ENCODE data around the gene ZNF398. TPM values are rescaled to one million over a fixed set of nuclear protein-coding genes. Genes with fewer than 3 reads are reported as not detected.

Gene ZNF398
- total RNA-seq, 1 experiment from 2014 or later, result 62.1 TPM

DNA sequence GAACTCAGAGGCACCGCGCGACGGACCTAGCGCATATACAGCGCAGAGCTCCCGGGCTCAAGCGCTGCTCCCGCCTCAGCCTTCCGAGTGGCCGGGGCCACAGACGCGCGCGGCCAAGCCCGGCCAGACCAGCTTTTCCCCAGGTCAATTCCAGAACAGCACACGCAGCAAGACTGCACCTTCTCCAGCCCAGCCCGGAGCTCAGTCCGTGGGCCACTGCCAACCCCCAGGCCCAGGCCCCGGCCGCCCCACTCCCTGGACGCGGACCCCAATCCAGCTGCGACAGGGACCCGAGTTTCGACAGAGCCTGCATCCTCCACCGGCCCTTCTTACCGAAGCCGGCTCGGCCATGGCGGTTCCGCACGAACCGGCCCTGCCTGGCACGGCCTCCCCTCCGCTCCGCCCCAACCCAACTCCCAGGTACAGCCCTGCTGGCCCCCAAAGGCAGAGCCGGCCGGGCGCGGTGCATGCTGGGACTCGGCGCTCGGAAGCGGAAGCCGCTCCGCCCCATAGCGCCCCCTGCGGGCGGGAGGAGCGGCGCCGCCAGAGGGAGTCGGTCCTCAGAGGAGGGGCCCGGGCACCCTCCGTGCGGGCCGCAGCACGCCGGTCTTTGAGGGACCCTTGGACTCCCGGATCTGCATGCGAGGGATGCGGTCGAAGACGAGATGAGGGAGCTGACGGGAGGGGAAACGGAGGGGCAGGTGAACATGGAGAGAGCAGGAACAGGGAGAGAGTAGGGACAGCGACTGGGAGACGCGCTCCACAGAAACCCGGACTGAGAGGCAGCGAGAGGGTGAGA is 21.2 kb upstream of the ZNF398 start, which contains the start of gene ZNF425:
Gene ZNF425 (minus strand): TSS at position 462 of the 799 bp plus-strand sequence. CDS start 111 bp downstream, at position 351.
- peak within 1 kb of the TSS; percentile 82 for H3K56ac ChIP-seq (ENCODE audit: insufficient read length, low read depth, low read length)
- Mint-ChIP-seq H3K27me3 (ENCODE audit: low read depth) (no peaks in the 10 kb centered on the region), H3K4me1 (peaks cover 14 to 23% of the 10 kb centered on the region in 2 experiments), H3K9me3 (peaks cover 16 to 19% of the 10 kb centered on the region in 2 experiments), H3K27ac (peak within 1 kb of the TSS; percentile 91 to 99 (median 99)), H3K36me3 (ENCODE audit: insufficient read depth in 1 of 3, low read depth in 3 of 3) (peaks cover 26 to 37% (median 28%) of the 10 kb centered on the region in 3 experiments), H3K4me3 (peak within 1 kb of the TSS; percentile 98 to 99)
- H2AK5ac ChIP-seq (ENCODE audit: insufficient read length, low read length), result no peak within 1 kb of the TSS
- H3K4me2 ChIP-seq (ENCODE audit: insufficient read depth, insufficient read length, low read length), result peak within 1 kb of the TSS; percentile 99
- H4K8ac ChIP-seq (replicated peaks; ENCODE audit: insufficient read length, low read depth, low read length), result no peak within 1 kb of the TSS
- no peaks in the 10 kb centered on the region for H4K20me1 ChIP-seq (ENCODE audit: control insufficient read depth, insufficient read depth, insufficient read length)
- H3K4me1 ChIP-seq (ENCODE audit: insufficient read depth, low read length), result no peaks in the 10 kb centered on the region; the same call in 1 of the 2 replicates
- H3K14ac ChIP-seq (ENCODE audit: insufficient read depth, low read length), result peak within 1 kb of the TSS; percentile 91
- H3T11ph ChIP-seq (ENCODE audit: low read length), result no peak within 1 kb of the TSS
- H4K5ac ChIP-seq (ENCODE audit: insufficient read length, low read depth, low read length), result no peak within 1 kb of the TSS
- peak within 1 kb of the TSS; percentile 89 for H3K18ac ChIP-seq (ENCODE audit: insufficient read length, low read depth, low read length)
- peak within 1 kb of the TSS; percentile 98 for H3K9ac ChIP-seq (ENCODE audit: extremely low read depth, insufficient read length, low read length)
- H3K27me3 ChIP-seq (ENCODE audit: insufficient read depth, low read length), result no peaks in the 10 kb centered on the region
- no peak within 1 kb of the TSS for H2BK5ac ChIP-seq (ENCODE audit: insufficient read length, low read length)
- peaks cover 5% of the 10 kb centered on the region for H3K79me1 ChIP-seq (ENCODE audit: insufficient read depth, low read depth, low read length, poor library complexity, severe bottlenecking)
- TF ChIP-seq, protein P1, sequence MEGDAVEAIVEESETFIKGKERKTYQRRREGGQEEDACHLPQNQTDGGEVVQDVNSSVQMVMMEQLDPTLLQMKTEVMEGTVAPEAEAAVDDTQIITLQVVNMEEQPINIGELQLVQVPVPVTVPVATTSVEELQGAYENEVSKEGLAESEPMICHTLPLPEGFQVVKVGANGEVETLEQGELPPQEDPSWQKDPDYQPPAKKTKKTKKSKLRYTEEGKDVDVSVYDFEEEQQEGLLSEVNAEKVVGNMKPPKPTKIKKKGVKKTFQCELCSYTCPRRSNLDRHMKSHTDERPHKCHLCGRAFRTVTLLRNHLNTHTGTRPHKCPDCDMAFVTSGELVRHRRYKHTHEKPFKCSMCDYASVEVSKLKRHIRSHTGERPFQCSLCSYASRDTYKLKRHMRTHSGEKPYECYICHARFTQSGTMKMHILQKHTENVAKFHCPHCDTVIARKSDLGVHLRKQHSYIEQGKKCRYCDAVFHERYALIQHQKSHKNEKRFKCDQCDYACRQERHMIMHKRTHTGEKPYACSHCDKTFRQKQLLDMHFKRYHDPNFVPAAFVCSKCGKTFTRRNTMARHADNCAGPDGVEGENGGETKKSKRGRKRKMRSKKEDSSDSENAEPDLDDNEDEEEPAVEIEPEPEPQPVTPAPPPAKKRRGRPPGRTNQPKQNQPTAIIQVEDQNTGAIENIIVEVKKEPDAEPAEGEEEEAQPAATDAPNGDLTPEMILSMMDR (conservative IDR thresholded peaks at IDR 0.05), result peak; percentile 96
- H2BK15ac ChIP-seq (ENCODE audit: low read depth, low read length), result peak within 1 kb of the TSS; percentile 7; the same call in 1 of the 2 replicates
- H2BK120ac ChIP-seq (ENCODE audit: low read depth, low read length, poor library complexity, severe bottlenecking), result no peak within 1 kb of the TSS
- H3K79me2 ChIP-seq (ENCODE audit: insufficient read depth, low read length), result peaks cover 5% of the 10 kb centered on the region; the same call in 1 of the 2 replicates
- H3K9me3 ChIP-seq (ENCODE audit: control insufficient read depth, low read depth, low read length), result peaks cover 11% of the 10 kb centered on the region
- no peak within 1 kb of the TSS for H2BK20ac ChIP-seq (ENCODE audit: low read depth, low read length, poor library complexity, severe bottlenecking)
- no CpG with 5 or more reads among the region's 72 CpGs for WGBS (ENCODE audit: extremely low coverage, insufficient read length, low lambda C conversion rate)
- no peak within 1 kb of the TSS for H2AFZ ChIP-seq (ENCODE audit: low read length)
- H3K23me2 ChIP-seq (ENCODE audit: insufficient read length, low read depth, low read length, poor library complexity, severe bottlenecking), result peaks cover 10% of the 10 kb centered on the region
- peak within 1 kb of the TSS; percentile 62 for H3K4ac ChIP-seq (ENCODE audit: low read depth, low read length)
- peak within 1 kb of the TSS; percentile 43 for H3K27ac ChIP-seq (ENCODE audit: insufficient read length, low read depth, low read length)
- DNase-seq, result peak; percentile 93
- no peak within 1 kb of the TSS for H2BK12ac ChIP-seq (ENCODE audit: insufficient read length, low read depth, low read length)
- no peak within 1 kb of the TSS for H3K23ac ChIP-seq (ENCODE audit: insufficient read length, low read depth, low read length)
- peak within 1 kb of the TSS; percentile 59 for H4K91ac ChIP-seq (ENCODE audit: insufficient read length, low read depth, low read length)

Data from H9 (cell line).